OCI-LY7 (cell line): Measurements from ENCODE around the gene CCDC201. TPM values are rescaled to one million over a fixed set of nuclear protein-coding genes. Genes with fewer than 3 reads are reported as not detected.
"Not testable (repeated sequence)": the region's sequence is repeated elsewhere in the genome, so short reads cannot be mapped to it uniquely, and the experiment has no call there.

ENCODE experiments used
- BruUV-seq: library from RNA; stranded (reverse); fragments of 400-500 nt; replicated peaks from 2 replicates; lab custom pipeline; 2021; lab: Mats Ljungman, UMichigan
- CTCF ChIA-PET: fragments of 300-600 bp; sonication (Branson Sonifier 250); formaldehyde crosslinking; loops from one replicate; lab custom pipeline; 2022; ENCODE audit warnings: antibody characterized with exemption; ENCODE audit not compliant: unreplicated experiment; lab: Charles Lee
- POLR2A ChIA-PET: fragments of 300-600 bp; sonication (Branson Sonifier 250); formaldehyde crosslinking; loops from one replicate; lab custom pipeline; 2022; ENCODE audit warnings: antibody characterized with exemption; lab: Charles Lee
- DNase-seq: peaks from one replicate; pipeline ENCODE4 v3.0.0-alpha.2; 2015; ENCODE audit warnings: low spot score
- H2AFZ ChIP-seq: fragments of 200-600 bp; sonication (generic), shearing (Covaris generic); 2 replicates; pipeline ENCODE4 v1.6.1; 2014; ENCODE audit warnings: mild to moderate bottlenecking, antibody characterized with exemption, low read length, moderate library complexity
- H3K27ac ChIP-seq: fragments of 200-600 bp; sonication (generic); 2 replicates; pipeline ENCODE4 v1.5.1; 2014; ENCODE audit warnings: mixed run types, low read depth, mild to moderate bottlenecking, moderate library complexity, low read length, inconsistent platforms; ENCODE audit not compliant: poor library complexity, severe bottlenecking
- H3K36me3 ChIP-seq: fragments of 200-600 bp; sonication (generic); 2 replicates; pipeline ENCODE4 v1.6.1; 2014; ENCODE audit warnings: mild to moderate bottlenecking, antibody characterized with exemption, low read length, moderate library complexity, mixed read lengths; ENCODE audit not compliant: insufficient read depth
- H3K4me1 ChIP-seq: fragments of 200-600 bp; sonication (generic); 2 replicates; pipeline ENCODE4 v1.5.1; 2014; ENCODE audit warnings: mild to moderate bottlenecking, low read length; ENCODE audit not compliant: insufficient read depth, poor library complexity, severe bottlenecking
- H3K4me2 ChIP-seq: fragments of 200-600 bp; sonication (generic); 2 replicates; pipeline ENCODE4 v1.6.1; 2014; ENCODE audit warnings: mild to moderate bottlenecking, low read length
- H3K4me3 ChIP-seq: fragments of 200-600 bp; sonication (generic); 2 replicates; pipeline ENCODE4 v1.5.1; 2014; ENCODE audit warnings: mild to moderate bottlenecking, low read depth, low read length; ENCODE audit not compliant: poor library complexity, severe bottlenecking
- H3K79me2 ChIP-seq: fragments of 200-600 bp; sonication (generic); 2 replicates; pipeline ENCODE4 v1.6.1; 2016; ENCODE audit warnings: low read depth, mild to moderate bottlenecking, low read length, moderate library complexity, mixed read lengths; ENCODE audit not compliant: insufficient read depth
- H3K9me2 ChIP-seq: fragments of 200-600 bp; sonication (generic); 2 replicates; pipeline ENCODE4 v1.6.1; 2016; ENCODE audit warnings: mild to moderate bottlenecking, low read length, mixed read lengths; ENCODE audit not compliant: insufficient read depth
- H3K9me3 ChIP-seq: fragments of 200-600 bp; sonication (generic); 2 replicates; pipeline ENCODE4 v1.6.1; 2014; ENCODE audit warnings: mild to moderate bottlenecking, mixed run types, low read length, mixed read lengths
- H4K20me1 ChIP-seq: fragments of 200-600 bp; sonication (generic); 2 replicates; pipeline ENCODE4 v1.6.1; 2014; ENCODE audit warnings: mild to moderate bottlenecking, antibody characterized with exemption, low read length, moderate library complexity, mixed read lengths; ENCODE audit not compliant: insufficient read depth
- intact Hi-C: fragments of 100-400 bp; cut with micrococcal nuclease; formaldehyde crosslinking; loops from one replicate; pipeline ENCODE4 v1.10.0; 2022; ENCODE audit not compliant: unreplicated experiment
- total RNA-seq, 2 experiments: library from RNA; depleted of rRNA in 1 of 2; stranded (reverse); fragments of >200 nt in 1 of 2; shearing (Covaris generic) in 1 of 2; gene quantifications; 2 replicates each; pipeline ENCODE4 v1.2.3, GENCODE V29; 2014 to 2022

The CCDC201 gene
- total RNA-seq, 2 experiments from 2014 or later = not detected

DNA sequence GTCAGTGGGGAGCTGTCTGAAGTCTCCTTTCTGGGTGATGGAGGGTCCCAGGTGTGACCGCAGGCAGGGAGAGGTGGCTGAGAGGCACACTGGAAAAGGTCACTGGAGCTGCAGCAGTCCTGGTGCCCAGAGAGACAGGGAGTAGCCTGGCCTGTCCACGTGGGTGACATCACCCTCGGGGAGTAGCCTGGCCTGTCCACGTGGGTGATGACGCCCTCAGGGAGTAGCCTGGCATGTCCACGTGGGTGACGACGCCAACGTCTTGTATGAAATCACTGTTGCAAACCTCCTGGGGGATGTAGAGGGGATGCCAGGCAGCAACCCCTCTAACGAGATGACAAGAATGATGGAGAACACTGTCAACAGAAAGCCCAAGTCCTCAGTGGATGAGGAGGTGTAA is 19.9 kb downstream of the CCDC201 start:
- H2AFZ ChIP-seq, H4K20me1 ChIP-seq, POLR2A ChIA-PET, H3K27ac ChIP-seq, BruUV-seq, H3K4me1 ChIP-seq, H3K79me2 ChIP-seq, H3K9me2 ChIP-seq, H3K4me2 ChIP-seq, H3K36me3 ChIP-seq, H3K9me3 ChIP-seq, H3K4me3 ChIP-seq, DNase-seq: not testable (repeated sequence)
- intact Hi-C loops = loop anchor here (5.0 kb wide), 1 partner anchor 91 kb away; no protein-coding TSS in a partner anchor
- CTCF ChIA-PET = interaction anchor here (0.6 kb wide), 1 partner anchor 189 kb away, joined by 3 read pairs; no protein-coding TSS in a partner anchor

DNA sequence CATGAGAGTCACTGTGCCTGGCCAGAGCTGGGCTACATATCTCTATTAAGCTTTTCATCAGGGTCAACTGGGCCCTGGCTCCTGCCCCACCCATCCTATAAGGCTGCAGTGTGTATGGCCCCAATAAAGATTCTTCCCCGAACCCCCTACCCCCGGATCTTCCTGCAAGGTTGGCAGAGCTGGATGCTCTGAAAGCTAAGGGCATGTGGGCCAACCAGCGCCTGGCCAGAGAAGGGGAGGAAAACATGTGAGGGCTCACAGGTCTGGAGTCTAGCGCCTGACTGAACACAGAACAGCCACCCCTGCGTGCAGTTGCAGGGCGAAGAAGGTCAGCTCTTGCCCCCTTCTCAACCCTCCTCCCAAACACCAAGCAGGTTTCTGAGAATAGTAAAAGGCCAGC is 24.1 kb downstream of the CCDC201 start:
- H3K9me3 ChIP-seq, H3K9me2 ChIP-seq, H2AFZ ChIP-seq, H3K4me2 ChIP-seq, H3K4me1 ChIP-seq, POLR2A ChIA-PET, H4K20me1 ChIP-seq, BruUV-seq, H3K79me2 ChIP-seq, CTCF ChIA-PET, H3K4me3 ChIP-seq, H3K27ac ChIP-seq, H3K36me3 ChIP-seq, intact Hi-C loops, DNase-seq: not testable (repeated sequence)

DNA sequence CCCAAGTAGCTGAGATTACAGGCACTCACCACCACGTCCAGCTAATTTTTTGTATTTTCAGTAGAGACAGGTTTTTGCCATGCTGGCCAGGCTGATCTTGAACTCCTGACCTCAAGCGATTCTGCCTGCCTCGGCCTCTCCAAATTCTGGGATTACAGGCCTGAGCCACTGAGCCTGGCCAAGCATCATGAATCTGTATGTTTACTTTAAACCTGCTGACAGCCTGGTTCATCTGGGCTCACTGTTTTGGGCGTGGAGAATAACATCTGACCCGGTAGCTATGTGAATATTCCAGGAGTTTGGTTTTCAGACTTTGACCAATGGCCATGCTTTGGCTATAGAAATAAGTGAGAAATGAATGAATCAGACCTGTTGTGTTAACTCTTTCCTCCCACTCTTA is 26.3 kb downstream of the CCDC201 start:
- POLR2A ChIA-PET = interaction anchor here (0.6 kb wide), 1 partner anchor 1116 kb away, joined by 3 read pairs; no protein-coding TSS in a partner anchor
- H3K27ac ChIP-seq, H3K4me3 ChIP-seq, DNase-seq, H3K9me3 ChIP-seq, intact Hi-C loops, CTCF ChIA-PET, H3K4me1 ChIP-seq, BruUV-seq, H3K79me2 ChIP-seq, H2AFZ ChIP-seq, H4K20me1 ChIP-seq, H3K9me2 ChIP-seq, H3K36me3 ChIP-seq, H3K4me2 ChIP-seq: not testable (repeated sequence)

DNA sequence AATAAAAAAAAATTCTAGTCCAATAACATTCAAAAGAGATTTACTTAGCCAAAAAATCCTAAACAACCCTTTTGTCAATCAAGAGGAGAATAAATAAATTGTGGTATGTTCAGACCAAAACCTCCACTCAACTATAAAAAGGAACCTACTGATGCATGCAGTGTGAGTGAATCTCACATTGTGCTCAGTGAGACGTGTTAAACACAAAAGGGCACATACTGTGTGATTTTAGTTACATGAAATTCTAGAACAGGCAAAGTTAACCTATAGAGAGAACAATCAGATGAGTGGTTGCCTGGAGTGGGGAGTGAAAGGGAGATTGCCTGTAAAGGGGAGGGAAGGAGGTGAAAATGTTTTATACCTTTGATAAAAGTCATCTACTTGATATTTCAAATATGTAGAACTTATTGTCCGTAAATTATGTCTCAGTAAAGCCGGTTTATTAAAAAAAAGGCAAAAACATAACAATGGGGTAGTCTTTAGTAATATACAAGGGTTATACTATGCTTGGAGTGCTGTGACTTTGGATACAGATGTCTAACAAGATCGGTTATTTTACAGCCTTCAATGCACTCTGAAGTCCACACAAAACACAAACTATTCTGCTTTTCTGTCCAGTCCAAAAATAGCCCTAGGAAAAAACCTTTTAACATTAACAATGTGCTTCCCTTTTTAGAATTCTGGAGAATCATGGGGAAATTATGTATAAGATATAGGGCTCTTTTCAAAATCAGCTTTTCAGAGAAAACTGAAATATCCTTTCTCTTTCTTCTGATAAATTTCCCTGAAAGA is 30.8 kb downstream of the CCDC201 start:
- Histone ChIP-seq H2AFZ (peak overlapping the region; percentile 92), H3K4me2 (peak overlapping the region; percentile 70), H3K4me3 (peak overlapping the region; percentile 15), H3K4me1 (peaks cover 11% of the 10 kb centered on the region), H3K27ac (peak overlapping the region; percentile 79)
- H3K79me2 ChIP-seq, CTCF ChIA-PET, H3K9me2 ChIP-seq, BruUV-seq, POLR2A ChIA-PET, H4K20me1 ChIP-seq, H3K9me3 ChIP-seq, H3K36me3 ChIP-seq: not testable (repeated sequence)
- intact Hi-C loops = loop anchor here (5.0 kb wide), 1 partner anchor 75 kb away; no protein-coding TSS in a partner anchor
- DNase-seq = peak; percentile 75

DNA sequence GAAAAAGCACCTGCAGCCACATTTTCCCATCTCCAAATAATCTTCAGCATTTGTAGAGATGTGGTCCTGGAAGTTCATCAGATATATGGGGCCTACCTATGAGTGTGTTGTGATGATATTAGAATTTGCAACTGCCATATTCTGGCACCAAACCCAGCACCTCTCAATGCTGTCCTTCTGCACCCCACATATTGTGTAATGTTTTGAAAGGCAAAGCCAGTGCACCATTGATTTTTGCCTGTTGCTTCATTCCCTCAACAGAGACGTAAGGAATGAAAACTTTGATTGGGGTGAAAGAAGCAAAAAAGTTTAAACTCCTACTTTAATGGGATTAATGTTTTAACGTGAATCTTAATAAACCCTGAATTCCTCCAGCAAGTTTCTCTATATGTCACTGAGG is 34.0 kb downstream of the CCDC201 start:
- H4K20me1 ChIP-seq, DNase-seq, H3K4me3 ChIP-seq, H3K9me2 ChIP-seq, BruUV-seq, H3K79me2 ChIP-seq, POLR2A ChIA-PET, H3K9me3 ChIP-seq, H3K4me2 ChIP-seq, H2AFZ ChIP-seq, intact Hi-C loops, H3K36me3 ChIP-seq, H3K27ac ChIP-seq: not testable (repeated sequence)
- H3K4me1 ChIP-seq = peaks cover 11% of the 10 kb centered on the region
- CTCF ChIA-PET = interaction anchor here (0.6 kb wide), 1 partner anchor 490 kb away, joined by 3 read pairs; no protein-coding TSS in a partner anchor

DNA sequence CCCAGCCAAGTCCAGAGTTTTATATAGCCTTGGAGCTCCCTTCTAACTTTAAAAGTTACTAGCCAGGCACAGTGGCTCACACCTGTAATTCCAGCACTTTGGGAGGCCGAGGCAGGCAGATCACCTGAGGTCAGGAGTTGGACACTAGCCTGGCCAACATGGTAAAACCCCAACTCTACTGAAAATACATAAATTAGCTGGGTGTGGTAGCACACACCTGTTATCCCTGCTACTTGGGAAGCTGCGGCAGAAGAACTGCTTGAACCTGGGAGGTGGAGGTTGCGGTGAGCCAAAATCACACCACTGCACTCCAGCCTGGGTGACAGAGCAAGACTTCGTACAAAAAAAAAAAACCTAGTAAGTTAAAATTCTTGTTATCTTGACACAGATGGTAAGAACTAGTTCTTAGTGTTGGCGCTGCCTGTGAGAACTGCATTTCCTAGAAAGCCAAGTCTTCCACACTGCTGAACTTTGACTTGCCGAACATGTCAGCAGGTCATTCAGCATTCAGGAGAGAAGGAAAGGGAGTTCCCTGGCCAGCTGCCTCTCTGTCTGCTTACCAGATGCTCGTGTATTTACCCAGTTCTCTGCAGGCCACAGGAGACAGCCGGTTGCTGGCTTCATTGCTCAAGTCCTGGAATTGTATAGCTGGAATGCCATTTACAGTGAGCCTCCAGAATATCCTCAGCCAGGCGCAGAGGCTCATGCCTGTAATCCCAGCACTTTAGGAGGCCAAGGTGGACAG is 40.3 kb downstream of the CCDC201 start:
- H3K36me3 ChIP-seq, POLR2A ChIA-PET, DNase-seq, H3K79me2 ChIP-seq, intact Hi-C loops, BruUV-seq, H3K27ac ChIP-seq, H4K20me1 ChIP-seq, H3K4me2 ChIP-seq, H2AFZ ChIP-seq, H3K9me3 ChIP-seq, H3K9me2 ChIP-seq, H3K4me3 ChIP-seq, CTCF ChIA-PET, H3K4me1 ChIP-seq: not testable (repeated sequence)
